C4-2B (cell line): Measurements from ENCODE around the gene ALDH4A1.

ENCODE experiments used
- CTCF ChIP-seq: fragments of 450-650 bp; conservative IDR thresholded peaks from 2 replicates; pipeline ENCODE4 v1.5.1; 2017; ENCODE audit warnings: mild to moderate bottlenecking
- ZFX ChIP-seq: fragments of 450-650 bp; IDR thresholded peaks from 2 replicates; pipeline ENCODE4 v1.6.1; 2017

- TF ChIP-seq CTCF (no peak), ZFX (no peak)
Observed at GRCh38 chr1:18924221-18924691, 21.9 kb upstream of the ALDH4A1 start.
